GM18909 (cell line): ENCODE measurements around the gene PIAS4.
"Not testable (repeated sequence)": the region's sequence is repeated elsewhere in the genome, so short reads cannot be mapped to it uniquely, and the experiment has no call there.

Experiments used
- ATAC-seq: cut with Tn5 transposase; IDR thresholded peaks from one replicate; pipeline ENCODE4 v1.9.1; 2021; ENCODE audit warnings: mild to moderate bottlenecking; ENCODE audit not compliant: unreplicated experiment, poor library complexity

The PIAS4 gene

GRCh38 chr19:3987619-3988371, 19.7 kb upstream of the PIAS4 start:
- ATAC-seq = peak; percentile 62

- no peak for ATAC-seq
Observed at GRCh38 chr19:3990815-3991117, 16.8 kb upstream of the PIAS4 start.

GRCh38 chr19:3995607-3996006, 11.9 kb upstream of the PIAS4 start:
- no peak for ATAC-seq

- not testable (repeated sequence) for ATAC-seq
Observed at GRCh38 chr19:3998667-3999412, 8.7 kb upstream of the PIAS4 start.

- ATAC-seq = not testable (repeated sequence)
Observed at GRCh38 chr19:4000798-4001197, 6.7 kb upstream of the PIAS4 start.

GRCh38 chr19:4005436-4005835, 2.1 kb upstream of the PIAS4 start:
- not testable (repeated sequence) for ATAC-seq

- ATAC-seq = peak; percentile 13
Observed at GRCh38 chr19:4007836-4008539, 452 bp downstream of the PIAS4 start.

- no peak for ATAC-seq
Observed at GRCh38 chr19:4009990-4010807, 2.7 kb downstream of the PIAS4 start.

GRCh38 chr19:4010808-4011110, 3.2 kb downstream of the PIAS4 start:
- ATAC-seq = no peak

GRCh38 chr19:4011430-4011829, 3.9 kb downstream of the PIAS4 start:
- ATAC-seq = not testable (repeated sequence)

- ATAC-seq = no peak
Observed at GRCh38 chr19:4012092-4012974, 4.8 kb downstream of the PIAS4 start.

GRCh38 chr19:4012975-4013634, 5.6 kb downstream of the PIAS4 start:
- no peak for ATAC-seq

- no peak for ATAC-seq
Observed at GRCh38 chr19:4013886-4014540, 6.5 kb downstream of the PIAS4 start.

- no peak for ATAC-seq
Observed at GRCh38 chr19:4014541-4015491, 7.3 kb downstream of the PIAS4 start.

GRCh38 chr19:4015705-4016402, 8.3 kb downstream of the PIAS4 start:
- no peak for ATAC-seq

GRCh38 chr19:4016486-4016885, 8.9 kb downstream of the PIAS4 start:
- ATAC-seq = no peak
